GM21360 (cell line): Measurements from ENCODE around the gene CLNK.

Experiments
- ATAC-seq: cut with Tn5 transposase; IDR thresholded peaks from one replicate; pipeline ENCODE4 v1.9.1; 2021; ENCODE audit warnings: mild to moderate bottlenecking, moderate library complexity; ENCODE audit not compliant: unreplicated experiment

CLNK gene

DNA sequence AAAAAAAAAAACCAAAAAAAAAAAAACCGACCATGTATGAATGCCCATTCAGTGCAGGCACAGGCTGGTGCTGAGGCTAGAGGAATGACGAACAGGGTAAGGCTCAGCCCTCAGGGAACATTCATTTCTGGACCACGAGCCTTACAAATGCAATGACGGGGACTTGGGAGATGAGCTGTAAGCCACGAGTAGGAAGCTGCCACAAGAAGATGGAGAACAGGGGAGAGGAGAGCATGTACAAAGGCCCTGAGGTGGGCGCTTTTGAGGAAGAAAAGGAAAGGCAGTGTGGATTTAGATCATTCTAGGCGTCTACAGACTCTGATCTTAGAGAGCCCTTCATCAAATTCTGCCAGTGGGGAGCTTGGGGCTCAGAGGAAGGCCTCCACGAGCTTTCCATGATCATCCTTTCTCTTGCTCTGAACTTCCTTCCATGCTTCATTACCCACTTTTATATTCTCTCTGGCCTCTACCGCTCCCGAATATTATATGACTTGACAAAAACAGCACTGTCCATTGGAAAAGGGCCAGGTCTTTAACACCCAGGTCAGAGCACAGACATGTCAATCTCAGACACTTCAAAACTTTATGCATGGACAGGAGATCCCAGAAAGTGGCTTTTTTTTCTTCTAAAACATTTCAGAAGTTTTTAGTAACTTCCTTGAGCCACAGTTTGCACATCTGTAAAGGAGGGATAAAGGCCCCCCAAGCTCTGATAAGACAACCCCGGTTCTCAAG lies 224.1 kb downstream of the CLNK start:
- ATAC-seq, result no peak

DNA sequence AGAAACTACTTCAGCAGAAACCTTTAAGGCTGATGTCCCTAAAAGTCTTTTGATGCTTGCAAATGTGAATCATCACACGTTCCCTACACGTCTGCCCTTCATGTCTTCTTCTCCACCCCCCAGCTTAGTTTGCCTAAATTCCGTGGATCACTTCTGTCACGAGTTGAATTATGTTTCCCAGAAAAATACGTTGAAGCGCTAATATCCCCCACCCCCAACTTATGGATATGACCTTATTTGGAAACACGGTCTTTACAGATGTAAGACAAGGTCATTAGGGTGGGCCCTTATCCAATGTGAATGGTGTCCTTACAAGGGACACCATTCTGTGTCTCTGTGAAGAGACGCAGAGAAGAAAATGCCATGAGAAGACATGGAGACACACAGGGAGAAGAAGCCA lies 225.3 kb downstream of the CLNK start:
- ATAC-seq, result no peak

DNA sequence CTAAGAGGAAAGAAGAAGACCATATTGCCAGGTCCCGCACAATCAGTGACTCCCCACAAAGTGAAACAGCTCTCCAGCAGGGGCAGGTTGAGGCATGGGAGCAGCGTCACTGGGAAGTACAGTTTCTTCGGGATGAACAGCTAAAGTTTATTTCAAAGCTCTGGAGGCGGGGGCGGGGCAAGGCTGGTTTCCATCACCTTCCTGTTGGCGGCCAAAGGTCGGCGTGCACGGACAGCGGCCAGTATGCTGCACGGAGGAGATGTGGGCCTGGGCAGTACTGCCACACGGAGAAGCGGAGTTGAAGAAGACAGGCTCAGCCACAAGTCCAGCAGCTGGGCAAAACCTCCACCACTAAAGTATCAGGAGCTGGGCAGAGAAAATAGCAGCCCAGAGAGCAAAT lies 226.4 kb downstream of the CLNK start:
- no peak for ATAC-seq

- peak; percentile 75 for ATAC-seq
These were observed 227.2 kb downstream of the CLNK start, which contains the start of gene ZNF518B for GRCh38 chr4:10457255-10457801. TSS of gene ZNF518B (minus strand) at chr4:10457426. CDS start at chr4:10446328, 11,098 bp downstream.

DNA sequence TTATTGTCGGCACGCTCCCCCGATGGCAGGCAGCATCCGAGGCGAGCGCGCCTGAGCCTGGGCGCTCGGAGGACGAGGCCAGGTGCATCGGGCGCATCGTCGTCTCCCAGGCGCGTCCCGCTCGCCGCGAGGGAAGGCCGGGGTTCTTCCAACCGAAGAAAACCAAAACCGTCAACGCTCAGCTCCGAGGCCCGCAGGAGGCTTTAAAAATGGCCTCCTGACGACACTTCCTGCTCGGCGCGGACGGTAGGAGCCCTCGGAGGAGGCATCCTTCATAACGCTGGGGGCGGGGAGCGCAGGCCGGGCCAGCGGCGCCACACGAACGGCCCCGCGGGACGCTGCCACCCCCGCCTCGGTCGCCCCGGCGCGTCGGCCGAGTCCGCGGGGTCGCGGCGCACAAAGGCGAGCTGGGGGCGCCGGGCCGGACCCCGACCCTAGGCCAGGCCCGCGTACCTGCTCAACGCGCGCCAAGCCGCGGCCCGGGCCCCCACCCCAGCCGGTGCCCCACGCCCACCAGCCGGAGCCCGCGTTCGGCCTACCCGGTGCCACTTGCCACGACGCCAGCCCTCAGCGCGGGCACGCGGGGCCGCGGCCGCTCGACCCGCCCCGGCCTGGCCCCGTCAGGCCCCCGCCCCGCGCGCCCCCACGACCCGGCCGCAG lies 227.8 kb downstream of the CLNK start:
- ATAC-seq, result peak; percentile 42

- ATAC-seq, result no peak
These were observed 228.3 kb downstream of the CLNK start for GRCh38 chr4:10456260-10456594.

- ATAC-seq, result no peak
These were observed 229.4 kb downstream of the CLNK start for GRCh38 chr4:10455133-10455532.

GRCh38 chr4:10454726-10455125 lies 229.8 kb downstream of the CLNK start:
- no peak for ATAC-seq

GRCh38 chr4:10454121-10454520 lies 230.4 kb downstream of the CLNK start:
- no peak for ATAC-seq

- ATAC-seq, result no peak
These were observed 235.6 kb downstream of the CLNK start for GRCh38 chr4:10448991-10449390.

GRCh38 chr4:10442976-10443375 lies 241.6 kb downstream of the CLNK start:
- ATAC-seq, result no peak

DNA sequence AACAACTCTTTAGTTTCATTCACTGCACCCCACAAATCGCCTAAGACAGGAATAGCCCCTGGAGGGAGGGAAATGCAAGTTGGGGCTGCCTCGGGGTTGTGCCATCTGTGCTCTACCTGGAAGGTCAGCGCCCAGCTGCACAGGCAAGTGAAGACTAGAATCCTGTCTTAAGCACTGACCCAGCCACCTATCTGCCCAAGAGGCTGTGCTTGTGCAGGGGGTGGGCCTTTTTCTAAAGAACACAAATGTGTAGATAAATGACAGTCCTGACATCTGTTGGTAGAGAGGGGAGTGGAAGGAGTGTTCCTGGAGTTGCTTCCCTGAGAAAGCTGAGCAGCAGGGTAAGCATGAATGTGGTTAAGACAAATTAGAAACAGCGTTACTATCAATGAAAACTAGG lies 243.1 kb downstream of the CLNK start:
- no peak for ATAC-seq

- peak; percentile 66 for ATAC-seq
These were observed 245.6 kb downstream of the CLNK start for GRCh38 chr4:10438924-10439323.

- ATAC-seq, result no peak
These were observed 246.8 kb downstream of the CLNK start for GRCh38 chr4:10437735-10438134.
